Measurements from ENCODE around the gene ATE1.

- TF ChIP-seq POLR2A (IDR thresholded peaks at IDR 0.05; ENCODE audit: low read length), result peak; percentile 75
- TF ChIP-seq GATA1 (IDR thresholded peaks at IDR 0.05; ENCODE audit: low read depth, low read length), result no peak
Measured at GRCh38 chr10:121974535-121975294, 46.9 kb upstream of the ATE1 start, which contains the start of gene NSMCE4A.

All from erythroblast (primary cell).